Common myeloid progenitor, CD34-positive (primary cell): ENCODE measurements around the gene TRANK1.

ENCODE experiments used
- CTCF ChIA-PET: fragments of 350-600 bp; sonication (Branson Sonifier 250); formaldehyde crosslinking; loops from one replicate; lab custom pipeline; 2021; ENCODE audit warnings: antibody characterized with exemption; lab: Charles Lee
- POLR2A ChIA-PET: fragments of 350-600 bp; sonication (Branson Sonifier 250); formaldehyde crosslinking; loops from one replicate; lab custom pipeline; 2021; ENCODE audit warnings: antibody characterized with exemption; lab: Charles Lee
- DNase-seq, 3 donors: peaks; one replicate each; pipeline versions ENCODE4 v3.0.0 to v3.0.0-alpha.2; 2013
- H3K27ac ChIP-seq, 2 experiments: 1 replicate in 1 of 2; 2 replicates in 1 of 2; pipeline ENCODE4 v1.7.0; 2013; ENCODE audit warnings: inconsistent platforms in 2 of 2, low read length in 2 of 2, mild to moderate bottlenecking in 2 of 2, low read depth in 1 of 2, moderate library complexity in 1 of 2; ENCODE audit not compliant: severe bottlenecking in 2 of 2, insufficient read depth in 1 of 2, poor library complexity in 1 of 2
- H3K27me3 ChIP-seq, 5 experiments: replicated peaks in 2 of 5; 1 replicate in 3 of 5; 2 replicates in 2 of 5; pipeline versions ENCODE4 v1.6.1 to v1.7.0; 2013; ENCODE audit warnings: low read length in 4 of 5, mild to moderate bottlenecking in 2 of 5, moderate library complexity in 2 of 5, inconsistent platforms in 1 of 5; ENCODE audit not compliant: insufficient read depth in 5 of 5, control insufficient read depth in 4 of 5
- H3K36me3 ChIP-seq, 4 experiments: 1 replicate in 2 of 4; 2 replicates in 2 of 4; pipeline versions ENCODE4 v1.6.1 to v1.7.0; 2013; ENCODE audit warnings: low read length in 3 of 4, control low read depth in 1 of 4, mild to moderate bottlenecking in 1 of 4; ENCODE audit not compliant: control insufficient read depth in 4 of 4, insufficient read depth in 4 of 4
- H3K4me1 ChIP-seq, 4 experiments: 1 replicate in 3 of 4; 2 replicates in 1 of 4; pipeline versions ENCODE4 v1.6.1 to v1.7.1; 2013; ENCODE audit warnings: low read length in 3 of 4, mild to moderate bottlenecking in 3 of 4, control low read depth in 1 of 4, inconsistent platforms in 1 of 4, moderate library complexity in 1 of 4; ENCODE audit not compliant: control insufficient read depth in 4 of 4, insufficient read depth in 4 of 4; ENCODE audit errors: control extremely low read depth in 1 of 4
- H3K4me3 ChIP-seq, 7 experiments: 1 replicate in 4 of 7; 2 replicates in 3 of 7; pipeline versions ENCODE4 v1.5.1 to v1.7.0; 2013; ENCODE audit warnings: mild to moderate bottlenecking in 7 of 7, low read length in 6 of 7, moderate library complexity in 6 of 7, inconsistent platforms in 2 of 7, low read depth in 2 of 7, control low read depth in 1 of 7; ENCODE audit not compliant: insufficient read depth in 4 of 7, control insufficient read depth in 1 of 7; ENCODE audit errors: extremely low read depth in 1 of 7
- H3K9me3 ChIP-seq, 5 experiments: 1 replicate in 4 of 5; 2 replicates in 1 of 5; pipeline versions ENCODE4 v1.6.1 to v1.7.1; 2013; ENCODE audit warnings: low read length in 4 of 5, mild to moderate bottlenecking in 2 of 5, inconsistent platforms in 1 of 5, low read depth in 1 of 5, moderate library complexity in 1 of 5; ENCODE audit not compliant: control insufficient read depth in 4 of 5, insufficient read depth in 2 of 5; ENCODE audit errors: control extremely low read depth in 1 of 5
- WGBS: methylation state at CpG from one replicate; pipeline ENCODE4 v1.1.5; 2013; ENCODE audit not compliant: insufficient coverage; 5-methylcytosine and 5-hydroxymethylcytosine counted together

Gene TRANK1

DNA sequence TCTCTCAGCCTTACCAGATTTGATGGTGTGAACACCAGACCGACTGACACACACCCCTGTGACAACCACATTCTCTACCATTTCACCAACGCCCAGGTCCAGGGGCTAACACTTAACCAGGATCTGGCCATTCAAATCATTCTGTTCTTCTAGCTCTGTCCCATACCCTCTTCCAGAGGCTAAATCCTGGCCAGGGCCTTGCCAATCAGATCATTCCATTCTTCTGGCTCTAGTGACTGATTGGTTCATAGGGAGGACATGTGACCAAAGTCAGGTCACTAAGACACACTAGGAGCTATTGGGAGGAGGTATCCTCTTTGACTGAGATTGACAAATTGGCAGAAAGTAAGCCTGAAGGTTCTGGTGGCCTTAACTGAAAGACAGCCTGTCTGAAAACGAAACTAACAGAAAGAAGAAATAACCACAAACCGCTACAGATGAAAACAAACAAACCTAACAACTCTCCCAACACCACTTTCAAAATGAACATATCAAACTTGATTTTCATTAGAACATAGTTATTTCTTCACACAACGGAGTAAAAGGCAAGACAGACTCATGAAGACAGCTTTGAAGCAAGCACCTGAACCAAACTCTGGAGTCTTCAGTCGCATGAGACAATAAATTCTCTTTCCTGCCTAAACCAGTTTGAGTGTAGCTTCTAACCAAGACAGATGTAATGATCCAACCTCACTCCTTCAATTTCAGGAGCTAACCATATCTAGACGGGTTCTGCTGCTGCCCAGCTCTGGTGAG lies 68.5 kb downstream of the TRANK1 start:
- H3K4me1 ChIP-seq, result peaks cover 9 to 19% (median 13%) of the 10 kb centered on the region in 4 experiments
- no peaks in the 10 kb centered on the region for H3K27me3 ChIP-seq
- H3K27ac ChIP-seq, result peak overlapping the region; percentile 62 to 89
- POLR2A ChIA-PET, result interaction anchor here (1.0 kb wide), 1 partner anchor 68 kb away, joined by 3 read pairs; no protein-coding TSS in a partner anchor
- DNase-seq, result peak; percentile 34 to 84 (median 74)
- CTCF ChIA-PET, result interaction anchor here (1.0 to 1.7 kb wide), 11 partner anchors 8 to 113 kb away, joined by 3 to 6 read pairs (median 3); no protein-coding TSS in a partner anchor
- peaks cover 0 to 9% (median 6%) of the 10 kb centered on the region in 4 experiments for H3K36me3 ChIP-seq
- WGBS, result 28% methylated on average over 7 of the region's 7 CpGs
- peak overlapping the region in 6 of 7 experiments; percentile 24 to 66 (median 42) for H3K4me3 ChIP-seq
- H3K9me3 ChIP-seq, result no peaks in the 10 kb centered on the region

GRCh38 chr3:36875397-36875796 lies 69.5 kb downstream of the TRANK1 start:
- DNase-seq, result no peak
- ChIA-PET POLR2A (no interaction called here), CTCF (interaction anchor here (0.8 to 1.7 kb wide), 5 partner anchors 9 to 144 kb away, joined by 3 to 6 read pairs (median 3); no protein-coding TSS in a partner anchor)
- H3K4me3 ChIP-seq, result no peak overlapping the region
- no peaks in the 10 kb centered on the region for H3K9me3 ChIP-seq
- peaks cover 9 to 19% (median 13%) of the 10 kb centered on the region in 4 experiments for H3K4me1 ChIP-seq
- no peak overlapping the region for H3K27ac ChIP-seq
- H3K27me3 ChIP-seq, result no peaks in the 10 kb centered on the region
- WGBS, result 100% methylated on average over 1 of the region's 3 CpGs
- H3K36me3 ChIP-seq, result peaks cover 0 to 12% (median 8%) of the 10 kb centered on the region in 4 experiments

DNA sequence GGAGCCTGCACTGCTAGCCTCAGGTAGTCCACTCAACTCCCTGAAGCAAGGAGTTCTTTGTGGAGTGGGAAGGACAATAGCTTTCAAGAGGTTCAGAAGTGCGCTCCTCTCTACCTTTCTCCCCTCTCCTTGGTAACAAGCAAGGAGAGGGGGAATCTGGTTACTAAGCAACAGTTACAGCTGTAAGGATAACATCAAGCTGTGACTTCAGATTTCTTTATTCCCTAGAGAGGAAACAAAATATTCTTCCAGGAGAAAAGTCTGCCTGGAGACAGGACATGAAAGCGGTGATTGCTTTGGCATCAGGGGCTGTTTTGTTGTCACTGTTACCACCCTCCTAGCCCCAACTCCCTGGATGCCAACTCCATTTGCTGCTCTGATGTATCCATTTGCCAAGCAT lies 70.4 kb downstream of the TRANK1 start:
- H3K27ac ChIP-seq, result no peak overlapping the region
- CTCF ChIA-PET, result interaction anchor here (1.1 kb wide), 1 partner anchor 143 kb away, joined by 3 read pairs; no protein-coding TSS in a partner anchor
- no peaks in the 10 kb centered on the region for H3K27me3 ChIP-seq
- H3K36me3 ChIP-seq, result peaks cover 0 to 14% (median 8%) of the 10 kb centered on the region in 4 experiments
- no peak overlapping the region for H3K4me3 ChIP-seq
- H3K4me1 ChIP-seq, result peaks cover 9 to 19% (median 13%) of the 10 kb centered on the region in 4 experiments
- no peak for DNase-seq
- 100% methylated on average over 1 of the region's 2 CpGs for WGBS
- POLR2A ChIA-PET, result interaction anchor here (0.6 kb wide), 1 partner anchor 19 kb away, joined by 3 read pairs; no protein-coding TSS in a partner anchor
- no peaks in the 10 kb centered on the region for H3K9me3 ChIP-seq

GRCh38 chr3:36871379-36872126 lies 73.3 kb downstream of the TRANK1 start:
- Histone ChIP-seq H3K4me1 (peaks cover 6 to 16% (median 9%) of the 10 kb centered on the region in 4 experiments), H3K27me3 (no peaks in the 10 kb centered on the region), H3K4me3 (no peak overlapping the region), H3K9me3 (no peaks in the 10 kb centered on the region), H3K27ac (no peak overlapping the region), H3K36me3 (peaks cover 0 to 20% (median 8%) of the 10 kb centered on the region in 4 experiments)
- 100% methylated on average over 1 of the region's 2 CpGs for WGBS
- ChIA-PET CTCF (interaction anchor here (1.1 to 5.6 kb wide), 5 partner anchors 12 to 87 kb away, joined by 4 to 39 read pairs (median 5); no protein-coding TSS in a partner anchor), POLR2A (no interaction called here)
- DNase-seq, result peak in 1 of 3 donors; percentile 19

DNA sequence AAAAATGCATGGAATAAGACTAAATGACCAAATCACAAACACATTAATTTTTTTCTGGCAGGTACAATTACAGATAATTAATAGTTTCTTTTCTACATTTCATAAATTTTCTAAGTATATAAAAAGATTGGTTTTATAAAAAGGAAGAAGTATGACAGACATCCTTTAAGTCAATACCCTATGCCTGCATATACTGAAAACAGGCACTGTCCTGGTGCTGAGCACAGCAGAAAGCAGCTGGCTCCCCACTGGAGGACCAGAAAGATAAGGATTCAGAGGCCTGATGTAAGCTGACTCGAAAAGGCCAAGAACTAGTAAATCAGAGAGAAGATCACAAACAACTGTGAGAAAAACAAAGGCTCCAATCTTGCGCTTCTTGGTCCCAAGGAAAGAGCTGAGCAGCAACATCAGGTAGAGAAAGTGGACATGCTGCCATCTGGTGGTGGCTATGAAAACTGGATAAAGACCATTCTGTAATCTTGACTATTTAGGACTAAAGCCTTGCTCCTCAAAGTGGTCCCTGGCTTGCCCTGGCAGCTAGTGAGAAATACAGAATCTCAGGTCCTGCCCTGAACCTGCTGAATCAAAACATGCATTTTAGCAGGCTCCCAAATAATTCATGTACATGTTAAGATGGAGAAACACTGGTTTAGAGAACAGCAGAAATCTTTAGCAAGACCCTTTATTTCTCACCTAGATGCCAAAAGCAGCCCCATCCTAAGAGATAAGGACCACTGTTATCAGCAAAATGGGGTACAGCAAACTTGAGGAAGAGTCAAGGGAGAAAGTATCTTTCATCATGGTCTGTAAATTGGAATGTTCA lies 76.0 kb downstream of the TRANK1 start:
- peak; percentile 65 to 84 (median 73) for DNase-seq
- no peaks in the 10 kb centered on the region for H3K27me3 ChIP-seq
- peaks cover 5 to 18% (median 10%) of the 10 kb centered on the region in 4 experiments for H3K4me1 ChIP-seq
- WGBS, result 37% methylated on average over 2 of the region's 2 CpGs
- peaks cover 2 to 14% (median 7%) of the 10 kb centered on the region in 4 experiments for H3K36me3 ChIP-seq
- no peak overlapping the region for H3K27ac ChIP-seq
- H3K4me3 ChIP-seq, result no peak overlapping the region
- no peaks in the 10 kb centered on the region for H3K9me3 ChIP-seq
- ChIA-PET POLR2A (interaction anchor here (0.6 kb wide), 1 partner anchor 419 kb away, joined by 3 read pairs; no protein-coding TSS in a partner anchor), CTCF (interaction anchor here (0.5 to 5.6 kb wide), 17 partner anchors 8 to 149 kb away, joined by 3 to 39 read pairs (median 5); no protein-coding TSS in a partner anchor)

- CTCF ChIA-PET, result interaction anchor here (0.7 to 5.6 kb wide), 13 partner anchors 9 to 140 kb away, joined by 3 to 39 read pairs (median 5); no protein-coding TSS in a partner anchor
- Histone ChIP-seq H3K4me1 (peaks cover 5 to 18% (median 10%) of the 10 kb centered on the region in 4 experiments), H3K27ac (no peak overlapping the region), H3K4me3 (no peak overlapping the region), H3K9me3 (no peaks in the 10 kb centered on the region), H3K27me3 (no peaks in the 10 kb centered on the region), H3K36me3 (peaks cover 8 to 18% (median 12%) of the 10 kb centered on the region in 4 experiments)
- no peak for DNase-seq
- POLR2A ChIA-PET, result no interaction called here
- WGBS, result 92% methylated on average over 5 of the region's 7 CpGs
These were observed 77.0 kb downstream of the TRANK1 start for GRCh38 chr3:36867810-36868209.
